Neural cell (in vitro differentiated cells): ENCODE data around the gene NTRK2. TPM values are rescaled to one million over a fixed set of nuclear protein-coding genes. Genes with fewer than 3 reads are reported as not detected.

ENCODE experiments used
- H2AFZ ChIP-seq: fragments of 200-600, 300-800 bp; sonication (generic), shearing (Covaris generic); 2 replicates; pipeline ENCODE4 v1.6.0; 2014; ENCODE audit warnings: low read depth, mild to moderate bottlenecking, antibody characterized with exemption, low read length, moderate library complexity
- H3F3A ChIP-seq: fragments of 200-600 bp; shearing (Covaris generic); 2 replicates; pipeline ENCODE4 v1.6.1; 2016; ENCODE audit warnings: mild to moderate bottlenecking, moderate library complexity, mixed read lengths, antibody characterized with exemption, low read length; ENCODE audit not compliant: insufficient read depth, poor library complexity, severe bottlenecking
- H3K27ac ChIP-seq: fragments of 200-600, 300-800 bp; sonication (generic), shearing (Covaris generic); 2 replicates; pipeline ENCODE4 v1.5.1; 2014; ENCODE audit warnings: mild to moderate bottlenecking, low read length, moderate library complexity
- H3K27me3 ChIP-seq: fragments of 300-800, 200-600 bp; sonication (generic), shearing (Covaris generic); 2 replicates; pipeline ENCODE4 v1.6.0; 2014; ENCODE audit warnings: mild to moderate bottlenecking, low read depth, low read length, moderate library complexity; ENCODE audit not compliant: insufficient read depth
- H3K36me3 ChIP-seq: fragments of 300-800, 200-600 bp; sonication (generic), shearing (Covaris generic); 2 replicates; pipeline ENCODE4 v1.5.1; 2014; ENCODE audit warnings: mild to moderate bottlenecking, antibody characterized with exemption, low read length, moderate library complexity; ENCODE audit not compliant: insufficient read depth
- H3K4me2 ChIP-seq: fragments of 300-800, 200-600 bp; sonication (generic), shearing (Covaris generic); 2 replicates; pipeline ENCODE4 v1.6.0; 2014; ENCODE audit warnings: mild to moderate bottlenecking, low read length
- H3K4me3 ChIP-seq: fragments of 300-800, 200-600 bp; sonication (generic), shearing (Covaris generic); 2 replicates; pipeline ENCODE4 v1.5.1; 2014; ENCODE audit warnings: mild to moderate bottlenecking, low read length, moderate library complexity
- H3K79me2 ChIP-seq: fragments of 200-600 bp; shearing (Covaris generic); replicated peaks from 2 replicates; pipeline ENCODE4 v1.6.0; 2014; ENCODE audit warnings: mild to moderate bottlenecking, low read length, moderate library complexity; ENCODE audit not compliant: insufficient read depth
- H3K9ac ChIP-seq: fragments of 300-800, 200-600 bp; sonication (generic), shearing (Covaris generic); 2 replicates; pipeline ENCODE4 v1.6.1; 2016; ENCODE audit warnings: mild to moderate bottlenecking, low read length, mixed read lengths
- H3K9me2 ChIP-seq: fragments of 200-600 bp; shearing (Covaris generic); 2 replicates; pipeline ENCODE4 v1.6.1; 2016; ENCODE audit warnings: mild to moderate bottlenecking, low read length, mixed read lengths; ENCODE audit not compliant: insufficient read depth
- H3K9me3 ChIP-seq: fragments of 200-600, 300-800 bp; sonication (generic), shearing (Covaris generic); 2 replicates; pipeline ENCODE4 v1.6.1; 2016; ENCODE audit warnings: mild to moderate bottlenecking, mixed run types, low read length, moderate library complexity, mixed read lengths
- H4K20me1 ChIP-seq: fragments of 200-600 bp; shearing (Covaris generic); 2 replicates; pipeline ENCODE4 v1.6.1; 2016; ENCODE audit warnings: mild to moderate bottlenecking, mixed run types; ENCODE audit not compliant: insufficient read depth
- CTCF ChIP-seq: fragments of 450-650 bp; IDR thresholded peaks from 2 replicates; pipeline ENCODE4 v1.5.1; 2014; ENCODE audit warnings: antibody characterized with exemption, mild to moderate bottlenecking, moderate library complexity; ENCODE audit not compliant: poor library complexity, severe bottlenecking
- EP300 ChIP-seq: fragments of 450-650 bp; conservative IDR thresholded peaks from 2 replicates; pipeline ENCODE4 v1.6.1; 2014; ENCODE audit warnings: antibody characterized with exemption, mild to moderate bottlenecking, moderate library complexity; ENCODE audit not compliant: poor library complexity, severe bottlenecking
- EZH2 ChIP-seq: fragments of 200-600, 300-800 bp; shearing (Covaris generic), sonication (generic); IDR thresholded peaks from 2 replicates; pipeline ENCODE4 v1.6.1; 2014; ENCODE audit warnings: antibody characterized with exemption, low read length, borderline replicate concordance, mild to moderate bottlenecking; ENCODE audit not compliant: insufficient read depth, poor library complexity, severe bottlenecking
- MXI1 ChIP-seq: fragments of 450-650 bp; conservative IDR thresholded peaks from 2 replicates; pipeline ENCODE4 v1.6.1; 2014; ENCODE audit warnings: antibody characterized with exemption, mild to moderate bottlenecking; ENCODE audit not compliant: poor library complexity, severe bottlenecking
- POLR2AphosphoS5 ChIP-seq: IDR thresholded peaks from 2 replicates; pipeline ENCODE4 v1.6.1; 2012
- RAD21 ChIP-seq: fragments of 450-650 bp; conservative IDR thresholded peaks from 2 replicates; pipeline ENCODE4 v1.6.1; 2014; ENCODE audit warnings: antibody characterized with exemption, mild to moderate bottlenecking, moderate library complexity
- REST ChIP-seq: IDR thresholded peaks from 2 replicates; pipeline ENCODE4 v1.6.1; 2012; ENCODE audit warnings: borderline replicate concordance
- SMC3 ChIP-seq: fragments of 450-650 bp; conservative IDR thresholded peaks from 2 replicates; pipeline ENCODE4 v1.6.1; 2014; ENCODE audit warnings: antibody characterized with exemption, mild to moderate bottlenecking, moderate library complexity; ENCODE audit not compliant: poor library complexity
- TAF1 ChIP-seq: IDR thresholded peaks from 2 replicates; pipeline ENCODE4 v1.6.1; 2012; ENCODE audit warnings: low read depth
- polyA plus RNA-seq: library from polyadenylated mRNA; depleted of rRNA; stranded (reverse); fragments of >200 nt; gene quantifications from 2 replicates; pipeline ENCODE4 v1.2.3, GENCODE V29; 2014

NTRK2 gene
- polyA plus RNA-seq, 1 donor from 2014 or later, result 14.2 TPM

- TF ChIP-seq EP300 (no peak), CTCF (no peak), REST (no peak), SMC3 (no peak), MXI1 (no peak), RAD21 (no peak), EZH2 (no peak), POLR2AphosphoS5 (no peak), TAF1 (no peak)
- Histone ChIP-seq H3K4me2 (no peak overlapping the region), H3K27ac (no peak overlapping the region), H3K9me2 (no peaks in the 10 kb centered on the region), H3K9ac (no peak overlapping the region), H3F3A (no peaks in the 10 kb centered on the region), H3K36me3 (no peaks in the 10 kb centered on the region), H3K27me3 (no peaks in the 10 kb centered on the region), H3K9me3 (no peaks in the 10 kb centered on the region), H3K79me2 (no peaks in the 10 kb centered on the region), H4K20me1 (no peaks in the 10 kb centered on the region), H3K4me3 (no peak overlapping the region), H2AFZ (no peak overlapping the region)
These were observed 147.5 kb downstream of the NTRK2 start for GRCh38 chr9:84817038-84817437.

GRCh38 chr9:84818791-84819190 lies 149.3 kb downstream of the NTRK2 start:
- Histone ChIP-seq H3F3A (no peaks in the 10 kb centered on the region), H4K20me1 (no peaks in the 10 kb centered on the region), H3K27me3 (no peaks in the 10 kb centered on the region), H3K4me3 (no peak overlapping the region), H3K9me3 (no peaks in the 10 kb centered on the region), H3K79me2 (no peaks in the 10 kb centered on the region), H3K36me3 (no peaks in the 10 kb centered on the region), H3K9me2 (no peaks in the 10 kb centered on the region), H2AFZ (no peak overlapping the region), H3K9ac (no peak overlapping the region), H3K27ac (no peak overlapping the region), H3K4me2 (no peak overlapping the region)
- no peak for TF ChIP-seq EP300
- TF ChIP-seq REST, result no peak
- TF ChIP-seq SMC3, result no peak
- TF ChIP-seq RAD21, result no peak
- no peak for TF ChIP-seq POLR2AphosphoS5
- no peak for TF ChIP-seq EZH2
- no peak for TF ChIP-seq CTCF
- TF ChIP-seq TAF1, result no peak
- TF ChIP-seq MXI1, result no peak
